Erythroblast (primary cell): ENCODE measurements around the gene ADAMTS2.

Source experiments
- GATA1 ChIP-seq: IDR thresholded peaks from 2 replicates; pipeline ENCODE4 v1.6.1; 2011; ENCODE audit warnings: low read depth, mild to moderate bottlenecking, control low read depth, low read length, moderate library complexity
- POLR2A ChIP-seq: IDR thresholded peaks from 2 replicates; pipeline ENCODE4 v1.6.1; 2011; ENCODE audit warnings: mild to moderate bottlenecking, low read length

GRCh38 chr5:179290681-179291540 lies 54.4 kb downstream of the ADAMTS2 start:
- TF ChIP-seq POLR2A (no peak), GATA1 (no peak)
